Astrocyte of the hippocampus (primary cell): ENCODE measurements around the gene PLOD3.

Experiments used
- DNase-seq: peaks from one replicate; pipeline ENCODE4 v3.0.0; 2011; ENCODE audit warnings: low read depth, low spot score

Gene PLOD3

DNA sequence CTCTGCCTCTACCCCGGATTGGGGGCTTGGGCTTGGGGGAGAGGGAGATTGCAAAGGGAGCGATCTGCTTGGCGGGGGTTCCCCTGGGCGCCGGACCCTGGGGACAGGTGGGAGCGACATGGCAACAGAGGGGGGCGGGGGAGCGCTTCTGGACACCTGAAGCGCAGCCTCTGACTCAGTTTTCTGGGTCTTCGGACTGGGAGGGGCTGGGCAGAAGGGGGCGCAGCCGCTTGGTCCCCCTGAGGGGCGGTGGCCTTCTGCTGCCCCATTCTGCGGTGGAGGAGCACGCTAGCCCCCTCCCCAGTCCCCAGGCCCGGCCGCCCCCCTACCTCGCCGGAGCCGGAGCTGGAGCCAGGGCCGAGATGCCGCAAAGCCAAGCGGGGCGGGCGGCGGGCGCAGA lies 37.7 kb downstream of the PLOD3 start:
- DNase-seq, result no peak

DNA sequence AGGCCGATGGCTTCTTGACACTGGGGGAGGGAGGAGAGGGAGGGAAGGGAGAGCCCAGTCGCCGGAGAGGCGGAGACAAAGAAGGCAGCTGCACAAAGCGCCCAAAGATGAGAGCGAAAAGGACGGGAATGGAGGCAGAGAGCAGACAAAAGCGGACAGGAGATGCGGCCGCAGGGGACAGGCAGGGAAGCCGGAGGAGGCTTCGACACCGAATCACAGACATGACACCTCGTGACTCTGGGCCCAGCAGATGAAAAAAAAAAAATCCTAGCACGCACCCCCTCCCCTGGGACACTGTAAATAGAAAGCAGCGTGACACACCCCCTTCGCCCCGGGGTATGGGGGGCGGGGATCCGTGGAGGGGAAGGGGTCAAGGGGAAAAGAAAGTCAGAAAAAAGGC lies 38.3 kb downstream of the PLOD3 start:
- DNase-seq, result no peak

DNA sequence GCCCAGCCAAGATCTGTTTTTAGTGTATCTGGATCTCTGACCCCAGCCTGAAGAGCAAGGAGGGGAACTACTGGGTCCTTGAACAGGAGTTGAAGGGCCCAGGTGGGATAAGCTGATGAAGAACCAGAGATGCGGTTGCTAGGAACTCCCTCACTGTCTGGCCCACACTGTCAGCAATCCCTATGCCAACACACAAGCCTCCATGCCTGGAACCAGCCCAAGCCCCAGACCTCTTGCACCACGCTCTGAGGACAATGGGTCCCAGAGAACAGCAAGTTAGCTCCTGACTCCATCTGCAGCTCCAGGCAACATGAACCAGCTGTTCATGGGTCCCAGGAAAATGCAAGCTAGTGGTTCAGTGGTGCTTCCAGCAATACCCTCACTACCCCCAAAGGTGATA lies 39.7 kb downstream of the PLOD3 start:
- DNase-seq, result no peak

DNA sequence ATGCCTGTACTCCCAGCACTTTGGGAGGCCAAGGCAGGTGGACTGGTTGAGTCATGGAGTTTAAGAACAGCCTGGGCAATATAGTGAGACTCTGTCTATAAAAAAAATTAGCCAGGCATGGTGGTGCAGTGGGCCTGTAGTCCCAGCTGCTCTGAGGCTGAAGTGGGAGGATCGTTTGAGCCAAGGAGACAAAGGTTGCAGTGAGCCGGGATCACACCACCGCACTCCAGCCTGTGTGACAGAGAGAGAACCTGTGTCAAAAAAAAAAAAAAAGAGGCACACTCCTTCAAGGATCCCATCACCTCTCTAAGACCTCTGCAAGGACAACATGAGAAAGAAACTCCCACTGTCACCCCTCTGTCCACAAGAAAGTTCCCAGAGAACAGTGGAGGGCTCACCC lies 41.7 kb downstream of the PLOD3 start:
- no peak for DNase-seq

DNA sequence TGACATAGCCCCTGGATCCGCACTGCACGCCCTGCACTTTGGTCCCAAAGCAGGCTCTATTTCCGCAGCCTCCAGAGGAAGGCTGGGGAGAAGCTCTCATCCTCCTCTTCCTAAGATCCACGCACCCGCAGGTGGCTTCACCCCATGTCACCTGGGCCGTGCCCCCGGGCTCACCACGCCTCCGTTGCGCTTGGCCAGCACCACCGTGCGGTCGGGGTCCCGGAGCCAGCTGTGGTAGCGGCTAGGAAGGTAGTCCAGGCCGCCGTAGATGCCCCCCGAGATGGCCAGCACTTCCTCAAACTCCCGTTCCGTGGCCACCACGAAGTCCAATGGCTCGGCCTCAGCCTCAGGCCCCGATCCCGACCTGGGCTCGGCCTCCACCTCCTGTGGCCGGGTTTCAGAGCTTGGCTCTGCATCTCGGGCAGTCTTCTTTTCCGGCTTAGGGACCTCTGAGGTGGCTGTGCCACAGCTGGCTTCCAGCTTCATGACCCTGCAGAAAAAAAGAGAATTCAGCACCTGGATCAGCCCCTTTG lies 43.0 kb downstream of the PLOD3 start:
- DNase-seq, result no peak

DNA sequence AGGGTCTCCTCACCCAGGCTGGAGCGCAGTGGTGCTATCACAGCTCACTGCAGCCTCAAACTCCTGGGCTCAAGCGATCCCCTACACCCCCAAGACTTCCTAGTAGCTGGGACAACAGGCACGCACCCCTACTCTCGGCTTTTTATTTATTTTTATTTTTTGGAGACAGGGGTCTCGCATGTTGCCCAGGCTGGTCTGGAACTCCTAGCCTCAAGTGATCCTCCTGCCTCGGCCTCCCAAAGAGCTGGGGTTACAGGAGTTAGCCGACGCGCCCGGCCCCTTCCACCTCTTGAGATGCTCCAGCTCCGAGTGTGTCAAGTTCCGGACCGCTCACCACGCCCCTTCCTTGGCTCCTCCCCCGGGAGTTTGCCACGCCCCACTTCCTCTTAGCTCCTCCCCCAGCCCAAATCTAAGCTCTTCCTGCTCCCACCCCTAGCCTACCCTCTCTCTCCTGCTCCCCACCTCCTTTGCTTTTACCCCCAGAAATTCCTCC lies 43.6 kb downstream of the PLOD3 start:
- DNase-seq, result peak; percentile 50

DNA sequence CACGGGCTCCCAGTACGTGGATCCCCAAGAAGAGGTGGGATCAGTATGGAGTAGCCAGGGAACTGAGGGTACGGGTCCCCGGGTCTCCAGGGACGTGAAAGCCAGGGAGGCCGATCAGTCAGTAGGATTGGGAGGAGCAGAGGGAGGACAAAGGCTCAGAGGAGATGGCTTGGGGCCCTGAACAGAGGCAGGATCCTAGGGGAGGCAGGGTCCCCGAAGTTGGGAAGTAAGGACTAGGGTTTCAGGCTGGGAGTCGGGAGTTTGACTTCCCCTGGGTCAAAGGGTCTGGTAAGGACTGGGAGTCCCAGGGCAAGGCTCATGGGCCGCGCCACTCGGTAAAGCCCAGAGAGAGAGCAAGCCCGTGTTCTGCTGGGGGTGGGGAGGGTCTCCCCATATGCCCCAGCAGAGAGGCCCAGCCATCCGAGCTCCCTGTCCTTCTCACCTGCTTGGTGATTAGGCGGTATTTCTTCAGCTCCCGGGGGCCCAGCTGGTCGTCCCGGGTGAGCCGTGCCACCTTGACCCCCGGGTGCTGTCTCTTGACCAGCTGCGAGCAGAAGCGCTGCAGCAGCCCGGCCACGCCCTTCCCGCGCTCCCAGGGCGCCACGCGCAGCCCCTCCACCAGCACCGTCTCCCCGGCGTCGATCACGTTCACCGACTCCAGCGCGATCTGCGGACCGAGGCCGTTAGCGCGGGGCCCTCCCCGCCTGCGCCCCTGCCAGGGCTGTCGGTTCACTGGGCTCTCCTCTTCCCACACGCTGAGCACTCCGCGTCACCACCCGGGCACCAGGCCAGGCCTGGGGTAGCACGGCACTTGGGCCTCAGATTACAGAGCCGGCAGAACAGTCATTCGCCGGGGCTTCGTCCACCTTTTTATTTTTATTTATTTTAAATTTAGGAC lies 44.3 kb downstream of the PLOD3 start:
- peak; percentile 94 for DNase-seq

DNA sequence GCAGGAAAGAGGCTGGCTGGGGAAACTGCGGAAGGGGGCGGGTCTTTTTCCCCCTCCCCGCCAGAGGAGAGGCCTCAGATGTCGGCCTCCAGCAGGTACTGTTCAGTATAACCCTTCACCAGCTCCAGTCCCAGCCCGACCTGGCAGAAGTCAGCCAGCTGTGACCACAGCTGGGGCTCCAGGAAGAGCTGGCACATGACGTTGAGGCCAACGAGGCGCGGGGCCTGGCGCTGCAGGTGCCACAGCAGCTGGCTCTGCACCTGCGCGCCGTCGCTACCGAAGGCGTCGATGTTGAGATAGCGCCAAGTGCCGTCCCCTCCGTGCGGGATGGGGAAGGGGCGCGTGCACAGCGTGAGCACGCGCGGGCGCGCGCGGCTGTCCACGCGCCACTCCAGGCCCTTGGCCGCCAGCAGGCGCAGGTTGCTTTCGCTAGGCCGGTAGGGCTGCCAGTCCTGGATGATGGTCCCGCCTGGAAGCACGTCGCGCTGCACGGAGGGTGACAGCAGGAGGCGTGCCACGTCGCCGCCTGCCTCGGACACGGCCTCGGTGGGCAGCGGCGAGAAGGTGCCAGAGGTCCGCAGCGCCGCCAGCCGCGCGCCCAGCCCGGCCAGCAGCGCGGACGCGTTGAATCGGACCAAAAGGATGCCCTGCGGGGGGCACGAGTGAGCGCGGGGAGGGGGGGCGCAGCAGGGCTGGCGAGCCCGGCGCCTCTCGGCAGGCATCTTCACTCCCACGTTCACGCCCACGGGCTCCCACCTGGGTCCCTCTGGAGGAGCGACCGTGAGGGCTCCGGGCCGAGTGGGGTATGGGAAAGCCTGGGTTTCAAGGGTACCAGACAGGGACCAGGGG lies 45.2 kb downstream of the PLOD3 start:
- no peak for DNase-seq

DNA sequence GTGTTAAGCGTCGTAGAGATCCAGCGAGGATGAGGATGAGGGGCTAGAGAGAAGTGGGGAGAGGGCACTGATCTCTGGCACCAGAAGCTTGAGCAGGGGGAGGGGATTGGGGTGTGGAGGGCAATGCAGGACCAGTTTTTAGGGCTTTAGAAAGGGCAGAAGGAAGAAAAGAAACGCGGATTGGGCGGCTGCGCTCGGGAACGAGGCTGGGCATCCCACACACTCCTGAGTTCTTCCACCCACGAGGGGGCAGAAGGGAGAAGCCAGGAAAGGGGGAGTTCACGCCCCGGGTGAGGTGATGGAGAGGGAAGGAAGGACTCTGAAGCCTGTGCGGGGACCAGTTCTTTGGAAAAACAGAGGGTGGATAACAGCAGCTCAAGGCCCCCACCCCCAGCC lies 45.9 kb downstream of the PLOD3 start:
- no peak for DNase-seq

DNA sequence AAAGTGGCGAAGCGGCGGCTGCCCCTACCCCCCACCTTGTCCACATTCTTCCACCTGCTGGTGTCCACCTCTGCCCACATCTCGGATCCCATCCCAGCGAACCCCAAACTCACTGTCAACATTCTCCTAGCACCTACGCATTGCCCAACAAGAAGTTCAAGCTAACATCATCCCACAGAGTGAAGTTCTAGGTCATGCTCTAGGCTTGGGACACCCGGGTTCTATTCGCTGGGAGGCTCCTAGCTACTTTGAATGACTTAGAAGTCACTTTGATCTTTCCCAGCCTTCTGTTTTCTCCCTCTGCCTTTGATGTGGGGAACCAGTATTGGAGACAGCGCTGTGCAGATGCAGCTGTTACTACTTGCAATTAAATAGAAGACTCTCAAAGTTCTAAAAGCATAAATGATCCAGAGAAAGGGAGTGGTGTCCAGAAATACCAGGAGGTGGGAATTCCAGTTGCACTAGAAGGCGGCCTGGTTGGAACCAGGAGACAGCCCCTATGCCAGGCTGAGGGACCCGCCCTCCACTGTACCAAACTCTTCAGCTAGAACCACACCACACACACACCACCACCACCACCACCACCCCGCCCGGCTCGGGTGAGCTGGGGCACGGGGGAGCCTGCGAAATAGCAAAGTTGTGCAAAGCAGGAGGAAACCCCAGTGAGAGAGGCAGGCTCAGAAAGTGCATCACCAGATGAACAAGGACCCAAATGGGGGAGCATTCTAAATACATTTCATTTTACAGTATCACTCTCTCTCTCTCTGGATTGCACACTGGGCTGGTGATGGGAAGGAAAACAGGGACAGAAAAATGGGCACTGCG lies 46.6 kb downstream of the PLOD3 start:
- DNase-seq, result no peak

DNA sequence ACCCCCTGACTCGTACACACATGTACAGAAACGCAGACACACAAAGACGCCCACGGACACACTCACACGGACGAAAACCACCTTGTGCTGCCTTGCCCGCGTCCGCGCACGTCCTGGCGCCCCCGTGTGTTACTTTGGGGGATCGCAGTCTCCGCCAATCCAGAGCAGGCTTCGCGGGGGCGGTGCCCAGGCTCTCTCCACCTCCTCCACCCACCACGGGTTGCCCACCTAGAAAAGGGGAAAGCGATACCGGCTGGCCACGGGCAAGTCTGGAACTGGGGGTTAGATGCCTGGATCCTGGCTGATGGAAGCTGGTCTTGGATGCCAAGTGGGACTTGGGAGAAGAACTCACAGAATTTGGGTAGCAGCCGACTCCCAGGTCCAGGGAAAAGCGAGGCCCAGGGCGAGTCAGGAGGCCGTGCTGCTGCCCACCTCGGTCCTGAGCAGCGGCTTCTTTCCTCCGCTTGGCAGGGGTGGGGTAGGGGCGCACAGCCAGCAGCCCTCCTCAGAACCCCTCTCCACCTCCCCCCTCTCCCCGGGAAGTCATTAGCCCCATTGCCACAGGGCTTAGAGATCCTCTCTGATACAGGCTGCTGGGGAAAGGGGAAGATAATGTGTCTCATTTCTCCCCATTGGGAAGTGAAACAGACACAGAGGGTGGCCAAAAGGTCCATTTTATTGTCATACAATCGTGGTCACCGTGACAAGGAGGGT lies 47.4 kb downstream of the PLOD3 start:
- peak; percentile 84 for DNase-seq

DNA sequence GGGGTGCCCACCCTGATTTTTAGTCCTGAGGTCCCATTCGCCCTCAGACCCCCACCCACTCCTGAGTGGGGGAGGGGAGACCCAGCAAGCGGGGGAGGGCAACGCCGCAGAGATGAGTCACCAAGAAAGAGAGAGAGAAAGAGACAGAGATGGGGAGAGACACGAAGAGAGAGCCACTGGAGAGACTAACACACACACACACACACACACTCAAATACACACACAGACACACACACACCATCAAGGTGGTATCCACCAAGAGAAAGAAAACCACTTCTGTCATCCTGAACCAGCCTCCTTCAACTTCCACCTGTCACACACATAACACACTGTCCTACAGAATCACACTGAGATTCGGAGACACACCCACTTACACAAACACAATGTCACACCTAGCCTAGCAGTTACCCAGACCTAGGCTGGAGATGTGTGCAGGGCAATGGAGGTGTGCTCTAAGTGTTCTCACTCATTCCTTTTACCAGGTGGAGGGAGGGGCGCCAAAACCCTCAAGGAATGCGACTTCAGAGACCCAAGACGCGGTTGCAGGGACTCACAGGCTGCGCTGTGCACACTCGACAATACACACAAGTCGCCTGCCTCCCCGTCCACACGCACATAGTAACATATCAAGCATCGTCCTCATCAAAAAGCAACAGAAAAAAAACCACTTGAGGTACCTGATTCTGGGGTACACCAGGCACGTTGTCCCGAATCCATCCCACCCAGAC lies 48.1 kb downstream of the PLOD3 start:
- no peak for DNase-seq

DNA sequence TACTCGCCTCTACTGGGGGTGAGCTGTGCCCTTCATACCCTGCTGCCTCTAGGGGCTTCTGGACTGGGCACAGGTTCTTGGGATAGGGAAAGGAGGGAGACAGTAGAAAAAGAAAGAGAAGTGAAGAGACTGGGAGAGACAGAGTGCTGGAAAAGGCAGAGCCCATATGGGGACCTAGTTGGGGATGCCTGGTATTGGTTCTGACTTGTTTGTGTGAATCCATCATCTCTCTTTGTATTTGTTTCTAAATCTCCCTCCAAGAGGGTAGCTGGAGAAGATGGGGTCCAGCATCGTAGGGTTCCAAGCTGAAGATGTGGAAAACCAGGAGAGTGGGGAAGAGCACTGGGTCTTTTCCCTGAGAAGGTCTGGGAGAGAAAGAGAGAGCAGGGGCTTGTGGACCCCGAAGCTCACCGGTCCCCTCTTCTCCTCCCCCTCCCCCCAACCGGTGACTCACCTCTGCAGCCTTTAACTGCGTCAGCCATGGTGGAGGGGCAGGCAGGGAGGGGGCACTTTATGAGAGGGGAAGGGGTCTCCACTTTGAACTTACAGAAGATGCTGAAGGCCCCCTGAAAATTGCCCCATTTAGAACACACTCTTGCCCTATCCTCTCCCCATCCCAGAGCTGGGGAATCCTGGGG lies 48.9 kb downstream of the PLOD3 start:
- DNase-seq, result no peak

DNA sequence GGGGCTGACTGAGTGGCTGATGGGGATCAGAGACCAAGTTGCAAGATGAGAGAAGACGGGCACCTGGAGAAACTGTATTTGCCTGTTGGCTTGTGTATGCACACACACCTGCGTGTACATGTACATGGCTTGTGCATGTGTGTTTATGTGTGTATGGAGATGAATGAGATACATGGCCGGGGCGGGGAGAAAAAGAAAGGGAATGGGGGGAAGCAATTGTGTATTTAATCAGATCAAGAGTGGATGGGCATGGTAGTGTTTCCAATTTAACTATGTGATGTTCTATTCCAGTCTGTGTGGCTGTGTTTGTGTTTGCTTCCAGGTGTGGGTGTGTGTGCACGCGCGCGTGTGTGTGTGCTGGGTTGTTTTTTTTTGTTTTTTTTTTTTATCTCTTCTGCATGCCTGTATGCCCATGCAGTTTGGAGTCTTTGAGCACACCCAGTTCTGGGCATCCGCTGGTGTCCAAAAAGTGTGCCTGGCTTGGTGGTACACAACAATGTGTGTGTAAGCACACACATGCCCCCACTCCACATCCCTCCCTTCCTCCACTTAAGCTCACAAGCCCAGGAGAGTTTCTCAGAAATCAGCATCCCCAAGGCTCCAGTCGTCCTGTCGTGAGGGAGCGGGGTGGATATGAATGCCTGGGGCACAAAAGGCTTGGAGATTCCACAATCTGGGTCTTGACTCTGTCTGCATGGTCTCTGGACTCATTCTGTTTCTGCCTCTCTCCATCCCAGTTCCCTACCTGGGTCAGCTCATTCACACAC lies 49.6 kb downstream of the PLOD3 start:
- no peak for DNase-seq

DNA sequence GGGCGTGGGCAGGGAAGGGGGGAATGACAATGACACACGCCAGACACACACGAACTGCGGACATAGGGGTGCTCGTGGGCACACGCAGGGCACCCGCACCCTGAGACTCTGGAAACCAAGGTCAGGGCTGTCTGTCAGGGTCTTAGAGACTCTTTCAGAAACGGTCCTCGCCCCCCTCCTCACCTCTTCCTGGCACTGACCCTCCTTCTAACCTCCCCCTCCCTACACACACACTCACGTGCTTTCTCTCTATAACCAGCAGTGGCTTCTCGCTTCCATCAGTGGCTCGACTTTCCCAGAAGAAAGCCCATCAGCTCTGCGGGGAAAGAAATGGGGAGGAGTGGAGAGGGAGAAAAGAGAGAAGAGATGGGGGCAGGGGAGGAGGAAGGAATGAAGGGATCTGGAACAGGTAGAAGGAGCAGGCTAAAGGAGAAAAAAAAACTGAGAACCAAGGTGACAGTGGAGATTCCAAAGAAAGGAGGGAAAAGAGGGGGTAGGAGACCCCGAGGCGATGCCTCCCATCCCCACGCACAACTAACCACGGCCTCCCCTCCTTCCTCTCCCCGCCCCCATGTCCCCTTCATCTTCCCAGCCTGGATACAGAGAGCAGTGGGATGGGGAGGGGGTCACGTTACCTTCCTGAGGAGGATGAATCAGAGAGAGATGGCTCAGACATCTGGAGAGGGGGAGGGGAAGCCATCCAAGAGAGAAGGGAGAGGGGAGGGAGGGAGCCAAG lies 50.3 kb downstream of the PLOD3 start:
- DNase-seq, result no peak

DNA sequence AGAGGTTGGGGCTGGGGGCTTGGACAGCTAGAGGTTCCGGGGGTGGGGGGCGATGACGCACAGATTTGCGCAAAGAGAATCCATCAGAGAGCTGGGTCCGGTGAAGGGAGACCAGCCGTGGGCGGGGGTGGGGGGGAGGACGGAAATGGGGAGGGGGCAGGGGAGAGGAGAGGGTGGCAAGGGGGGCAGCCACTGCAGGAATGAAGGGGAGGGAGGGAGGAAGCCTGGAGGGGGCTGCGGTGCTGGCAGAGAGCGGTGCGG lies 50.8 kb downstream of the PLOD3 start:
- DNase-seq, result no peak

DNA sequence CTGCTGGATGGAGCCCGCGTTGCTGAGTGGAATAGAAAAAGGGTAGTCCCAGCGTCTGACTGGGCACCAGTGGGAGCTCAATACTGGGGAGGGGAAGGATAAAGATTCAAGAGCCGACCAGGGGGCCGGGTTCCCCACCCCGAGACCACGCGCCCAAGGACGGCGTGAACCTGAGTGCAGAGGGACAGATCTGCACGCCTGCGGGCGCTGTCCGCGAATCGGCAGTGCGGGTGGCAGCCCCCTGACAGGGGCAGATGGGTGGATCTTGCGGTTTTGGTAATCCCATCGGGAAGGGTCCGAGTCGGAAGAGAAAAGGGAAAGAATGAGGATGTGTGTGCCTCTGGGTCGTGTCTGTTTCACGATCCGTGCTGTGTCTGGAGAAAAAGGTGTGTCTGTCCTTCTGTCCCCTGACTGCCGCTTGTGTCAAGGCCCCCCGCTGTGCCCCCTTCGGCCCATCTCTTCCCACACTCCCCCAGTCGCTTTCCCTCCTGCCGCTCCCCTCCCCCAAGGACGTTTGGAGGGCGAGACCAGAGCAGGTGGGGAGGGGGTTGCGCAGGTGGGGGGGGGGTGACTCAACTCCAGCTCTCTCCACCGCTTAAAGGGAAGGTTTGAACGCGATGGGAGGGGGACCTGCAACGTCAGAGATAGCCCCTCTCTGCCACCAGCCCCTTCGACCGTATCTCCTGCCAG lies 51.3 kb downstream of the PLOD3 start:
- no peak for DNase-seq
